Chondrocyte (in vitro differentiated cells): ENCODE results near the gene MAFG. TPM values are rescaled to one million over a fixed set of nuclear protein-coding genes. Genes with fewer than 3 reads are reported as not detected.

Experiments
- DNase-seq: peaks from one replicate; pipeline ENCODE4 v3.0.0; 2021; ENCODE audit warnings: mixed read lengths, low spot score
- H3K27ac Mint-ChIP-seq: one replicate; pipeline ENCODE4 v1.8.0; 2021; ENCODE audit warnings: mild to moderate bottlenecking, moderate library complexity, mixed read lengths; ENCODE audit not compliant: unreplicated experiment
- H3K27me3 Mint-ChIP-seq: 2 replicates; pipeline ENCODE4 v1.8.0; 2021; ENCODE audit warnings: low read depth, mixed read lengths
- H3K36me3 Mint-ChIP-seq: 2 replicates; pipeline ENCODE4 v1.8.0; 2021; ENCODE audit warnings: low read depth, mixed read lengths
- H3K4me1 Mint-ChIP-seq: 2 replicates; pipeline ENCODE4 v1.8.0; 2021; ENCODE audit warnings: low read depth, mild to moderate bottlenecking, mixed read lengths
- H3K4me3 Mint-ChIP-seq: one replicate; pipeline ENCODE4 v1.8.0; 2021; ENCODE audit warnings: mild to moderate bottlenecking, moderate library complexity, mixed read lengths; ENCODE audit not compliant: unreplicated experiment
- H3K9me3 Mint-ChIP-seq: 2 replicates; pipeline ENCODE4 v1.8.0; 2021; ENCODE audit warnings: low read depth, mixed read lengths
- total RNA-seq: library from RNA; stranded (reverse); gene quantifications from 3 replicates; pipeline ENCODE4 v1.2.1, GENCODE V29; 2021
- TF ChIP-seq, protein P1 (sequence below): fragments of 200-600 bp; sonication (generic); IDR thresholded peaks from 2 replicates; pipeline ENCODE4 v1.5.0; 2021; ENCODE audit warnings: antibody characterized with exemption, mild to moderate bottlenecking, moderate library complexity

Gene MAFG
- total RNA-seq, 1 donor from 2014 or later, result 38.1 TPM

DNA sequence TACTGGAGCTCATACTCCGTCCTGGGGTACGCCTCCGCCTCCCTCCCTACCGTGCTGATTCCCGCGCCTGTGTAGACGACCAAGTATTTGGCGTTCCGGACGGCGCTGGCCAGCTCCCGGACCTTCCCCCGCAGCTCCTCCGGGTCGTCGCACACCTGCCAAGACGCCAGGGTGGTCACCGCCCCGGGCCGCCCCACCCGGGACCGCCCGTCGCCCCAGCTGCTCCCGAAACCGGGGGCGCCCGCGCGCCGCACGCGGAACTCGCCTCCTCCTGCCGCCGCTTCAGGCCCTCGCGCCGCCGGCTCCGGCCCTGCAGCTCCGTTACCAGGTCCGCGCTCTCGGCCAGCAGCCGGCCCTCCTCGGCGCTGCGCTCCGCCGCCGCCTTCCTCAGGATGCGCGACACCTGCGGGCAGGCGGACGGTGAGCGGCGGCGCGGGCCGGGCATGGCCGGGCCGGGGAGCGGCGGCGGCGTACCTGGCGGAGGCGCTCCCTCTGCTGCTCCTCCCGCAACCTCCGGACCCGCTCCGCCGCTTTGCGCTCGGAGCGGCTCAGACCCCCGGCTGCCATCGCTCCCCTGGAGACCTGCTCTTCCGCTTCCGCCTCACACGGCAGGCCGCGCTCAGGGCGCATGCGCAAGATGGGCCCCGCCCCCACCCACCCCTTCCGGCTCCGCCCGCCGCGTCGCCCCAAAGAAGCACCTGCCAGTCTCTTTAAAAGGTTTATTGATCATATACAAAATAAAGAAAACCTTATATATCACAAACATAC lies 9.8 kb downstream of the MAFG start, which contains the start of gene SIRT7:
SIRT7 (minus strand) TSS at position 612 of the 768 bp plus-strand sequence; CDS start at position 567, 45 bp downstream.
- TF ChIP-seq, protein P1, sequence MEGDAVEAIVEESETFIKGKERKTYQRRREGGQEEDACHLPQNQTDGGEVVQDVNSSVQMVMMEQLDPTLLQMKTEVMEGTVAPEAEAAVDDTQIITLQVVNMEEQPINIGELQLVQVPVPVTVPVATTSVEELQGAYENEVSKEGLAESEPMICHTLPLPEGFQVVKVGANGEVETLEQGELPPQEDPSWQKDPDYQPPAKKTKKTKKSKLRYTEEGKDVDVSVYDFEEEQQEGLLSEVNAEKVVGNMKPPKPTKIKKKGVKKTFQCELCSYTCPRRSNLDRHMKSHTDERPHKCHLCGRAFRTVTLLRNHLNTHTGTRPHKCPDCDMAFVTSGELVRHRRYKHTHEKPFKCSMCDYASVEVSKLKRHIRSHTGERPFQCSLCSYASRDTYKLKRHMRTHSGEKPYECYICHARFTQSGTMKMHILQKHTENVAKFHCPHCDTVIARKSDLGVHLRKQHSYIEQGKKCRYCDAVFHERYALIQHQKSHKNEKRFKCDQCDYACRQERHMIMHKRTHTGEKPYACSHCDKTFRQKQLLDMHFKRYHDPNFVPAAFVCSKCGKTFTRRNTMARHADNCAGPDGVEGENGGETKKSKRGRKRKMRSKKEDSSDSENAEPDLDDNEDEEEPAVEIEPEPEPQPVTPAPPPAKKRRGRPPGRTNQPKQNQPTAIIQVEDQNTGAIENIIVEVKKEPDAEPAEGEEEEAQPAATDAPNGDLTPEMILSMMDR, result no peak
- H3K27me3 Mint-ChIP-seq, result no peaks in the 10 kb centered on the region
- H3K9me3 Mint-ChIP-seq, result no peaks in the 10 kb centered on the region
- peaks cover 32% of the 10 kb centered on the region for H3K4me1 Mint-ChIP-seq
- peaks cover 17% of the 10 kb centered on the region for H3K36me3 Mint-ChIP-seq
- peak within 1 kb of the TSS; percentile 77 for H3K4me3 Mint-ChIP-seq
- H3K27ac Mint-ChIP-seq, result peak within 1 kb of the TSS; percentile 84
- no peak for DNase-seq

GRCh38 chr17:81916234-81917001 lies 11.1 kb downstream of the MAFG start:
- peak overlapping the region; percentile 65 for H3K27ac Mint-ChIP-seq
- H3K27me3 Mint-ChIP-seq, result no peaks in the 10 kb centered on the region
- H3K4me1 Mint-ChIP-seq, result peaks cover 27% of the 10 kb centered on the region
- DNase-seq, result no peak
- TF ChIP-seq, protein P1, result no peak
- H3K9me3 Mint-ChIP-seq, result no peaks in the 10 kb centered on the region
- H3K36me3 Mint-ChIP-seq, result peaks cover 15% of the 10 kb centered on the region
- peak overlapping the region; percentile 70 for H3K4me3 Mint-ChIP-seq

- peaks cover 26% of the 10 kb centered on the region for H3K4me1 Mint-ChIP-seq
- H3K9me3 Mint-ChIP-seq, result no peaks in the 10 kb centered on the region
- no peaks in the 10 kb centered on the region for H3K27me3 Mint-ChIP-seq
- TF ChIP-seq, protein P1, result no peak
- H3K27ac Mint-ChIP-seq, result peak overlapping the region; percentile 27
- no peak for DNase-seq
- peaks cover 12% of the 10 kb centered on the region for H3K36me3 Mint-ChIP-seq
- no peak overlapping the region for H3K4me3 Mint-ChIP-seq
Measured at GRCh38 chr17:81915331-81915730, 12.2 kb downstream of the MAFG start.

DNA sequence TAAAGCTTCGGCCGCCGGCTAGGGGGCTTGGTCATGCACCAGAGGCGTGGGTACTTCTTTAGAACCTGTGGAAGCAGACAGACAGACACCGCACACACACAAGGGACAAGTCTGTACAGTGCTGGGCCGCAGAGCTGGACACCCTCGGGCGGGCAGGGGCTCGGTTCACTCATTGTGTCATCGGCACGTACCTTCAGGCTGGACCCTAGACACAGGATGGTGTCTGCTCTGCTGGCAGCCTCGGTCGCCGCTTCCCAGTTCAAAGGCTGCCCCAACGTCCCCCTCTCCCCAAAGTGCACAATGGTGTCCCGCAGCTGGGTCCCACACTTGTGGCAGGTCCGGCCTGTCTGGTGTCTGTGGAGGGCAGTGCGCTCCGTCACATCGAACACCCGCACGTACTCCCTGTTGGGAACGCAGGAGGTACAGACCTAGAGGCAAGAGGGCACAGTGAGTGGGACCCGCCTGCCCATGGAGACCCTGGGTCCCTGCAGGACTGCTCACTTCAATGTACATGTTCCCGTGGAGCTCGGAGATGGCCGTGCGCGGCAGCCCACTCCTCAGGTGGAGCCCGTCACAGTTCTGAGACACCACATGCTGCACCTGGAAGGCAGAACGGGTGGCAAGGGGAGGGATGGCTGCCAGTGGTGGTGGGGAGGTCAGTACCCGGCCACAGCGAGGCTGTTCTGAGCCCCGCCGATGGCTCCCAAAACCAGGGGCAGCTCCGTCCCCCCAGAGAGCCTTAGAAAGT lies 13.3 kb downstream of the MAFG start:
- no peaks in the 10 kb centered on the region for H3K27me3 Mint-ChIP-seq
- TF ChIP-seq, protein P1, result no peak
- H3K27ac Mint-ChIP-seq, result no peak overlapping the region
- peaks cover 10% of the 10 kb centered on the region for H3K36me3 Mint-ChIP-seq
- H3K4me1 Mint-ChIP-seq, result peaks cover 32% of the 10 kb centered on the region
- no peak overlapping the region for H3K4me3 Mint-ChIP-seq
- no peak for DNase-seq
- no peaks in the 10 kb centered on the region for H3K9me3 Mint-ChIP-seq
